PC-9 (cell line): ENCODE results near the gene PLEKHH1. TPM values are rescaled to one million over a fixed set of nuclear protein-coding genes. Genes with fewer than 3 reads are reported as not detected.
"Not testable (repeated sequence)": the region's sequence is repeated elsewhere in the genome, so short reads cannot be mapped to it uniquely, and the experiment has no call there.

Source experiments
- BruUV-seq: library from RNA; stranded (reverse); fragments of 400-500 nt; replicated peaks from 2 replicates; lab custom pipeline; 2021; lab: Mats Ljungman, UMichigan
- CTCF ChIA-PET: fragments of 300-600 bp; sonication (Branson Sonifier 250); formaldehyde crosslinking; loops from one replicate; lab custom pipeline; 2022; ENCODE audit warnings: antibody characterized with exemption; lab: Charles Lee
- POLR2A ChIA-PET: fragments of 300-600 bp; sonication (Branson Sonifier 250); formaldehyde crosslinking; loops from one replicate; lab custom pipeline; 2022; ENCODE audit warnings: antibody characterized with exemption; ENCODE audit not compliant: unreplicated experiment; lab: Charles Lee
- DNase-seq, 2 experiments: peaks; one replicate each; pipeline versions ENCODE4 v3.0.0 to v3.0.0-alpha.2; 2015 to 2022; ENCODE audit warnings: mixed read lengths in 1 of 2
- H2AFZ ChIP-seq: fragments of 200-600 bp; sonication (generic); 2 replicates; pipeline ENCODE4 v1.8.1; 2017; ENCODE audit warnings: antibody characterized with exemption
- H3F3A ChIP-seq: fragments of 200-600 bp; sonication (generic); 2 replicates; pipeline ENCODE4 v1.8.1; 2017; ENCODE audit warnings: antibody characterized with exemption, mild to moderate bottlenecking, low read depth; ENCODE audit not compliant: insufficient read depth
- H3K27ac ChIP-seq: fragments of 200-600 bp; sonication (generic); 2 replicates; pipeline ENCODE4 v1.6.1; 2016; ENCODE audit warnings: mixed run types
- H3K27me3 ChIP-seq: fragments of 200-600 bp; sonication (generic); 2 replicates; pipeline ENCODE4 v1.6.1; 2016; ENCODE audit warnings: low read depth, mixed run types; ENCODE audit not compliant: insufficient read depth
- H3K36me3 ChIP-seq: fragments of 200-600 bp; sonication (generic); 2 replicates; pipeline ENCODE4 v1.6.1; 2016; ENCODE audit warnings: low read depth, mixed run types
- H3K4me1 ChIP-seq: fragments of 200-600 bp; sonication (generic); replicated peaks from 2 replicates; pipeline ENCODE4 v1.6.1; 2016; ENCODE audit warnings: mixed run types; ENCODE audit not compliant: insufficient read depth
- H3K4me2 ChIP-seq: fragments of 200-600 bp; sonication (generic); 2 replicates; pipeline ENCODE4 v1.6.1; 2017; ENCODE audit warnings: mixed run types
- H3K4me3 ChIP-seq: fragments of 200-600 bp; sonication (generic); 2 replicates; pipeline ENCODE4 v1.6.1; 2016; ENCODE audit warnings: mixed run types
- H3K79me2 ChIP-seq: fragments of 200-600 bp; sonication (generic); 2 replicates; pipeline ENCODE4 v1.6.1; 2017; ENCODE audit warnings: low read depth, mixed run types
- H3K9me2 ChIP-seq: fragments of 200-600 bp; sonication (generic); 2 replicates; pipeline ENCODE4 v1.8.1; 2017; ENCODE audit warnings: mild to moderate bottlenecking; ENCODE audit not compliant: insufficient read depth
- H3K9me3 ChIP-seq: fragments of 200-600 bp; sonication (generic); 2 replicates; pipeline ENCODE4 v1.8.1; 2016; ENCODE audit warnings: low read depth; ENCODE audit not compliant: insufficient read depth
- H4K20me1 ChIP-seq: fragments of 200-600 bp; sonication (generic); 2 replicates; pipeline ENCODE4 v1.8.1; 2017; ENCODE audit not compliant: insufficient read depth
- EZH2 ChIP-seq: fragments of 200-600 bp; sonication (generic); IDR thresholded peaks from 2 replicates; pipeline ENCODE4 v1.8.0; 2017; ENCODE audit warnings: antibody characterized with exemption, low read depth
- intact Hi-C: fragments of 100-400 bp; cut with micrococcal nuclease; formaldehyde crosslinking; loops from one replicate; pipeline ENCODE4 v1.10.0; 2022; ENCODE audit not compliant: unreplicated experiment
- total RNA-seq: library from RNA; stranded (reverse); gene quantifications from 2 replicates; pipeline ENCODE4 v1.2.3, GENCODE V29; 2021
- TF ChIP-seq, protein P1 (sequence below): fragments of 200-600 bp; sonication (generic); conservative IDR thresholded peaks from 2 replicates; pipeline ENCODE4 v1.6.1; 2017; ENCODE audit warnings: mixed run types, antibody characterized with exemption, mild to moderate bottlenecking, moderate library complexity

The PLEKHH1 gene
- total RNA-seq, 1 experiment from 2014 or later: 13.6 TPM

DNA sequence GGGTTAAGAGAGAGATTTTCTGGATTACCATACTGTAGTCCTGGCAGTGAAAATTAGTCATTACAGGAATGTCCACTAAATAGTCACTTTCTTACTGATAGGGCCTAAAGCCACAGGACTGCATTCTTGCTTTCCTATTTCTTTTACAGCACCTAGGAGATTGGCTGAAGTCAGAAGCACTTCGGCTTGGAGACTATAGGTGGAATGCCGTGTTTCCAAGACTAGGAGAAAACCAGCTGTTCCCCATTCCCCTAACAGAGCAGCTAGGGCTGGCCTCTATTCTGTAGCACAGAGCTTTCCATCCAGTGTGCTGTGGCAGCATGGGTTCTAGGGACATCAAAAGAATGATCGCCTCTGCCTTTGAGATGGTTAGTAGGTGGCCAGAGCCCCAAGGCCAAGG, 51.9 kb downstream of the PLEKHH1 start:
- no peaks in the 10 kb centered on the region; the same call in 1 of the 2 replicates for H3K36me3 ChIP-seq
- no peaks in the 10 kb centered on the region; the same call in 1 of the 2 replicates for H3F3A ChIP-seq
- CTCF ChIA-PET: interaction anchor here (1.1 to 2.2 kb wide), 3 partner anchors 82 to 122 kb away, joined by 3 to 21 read pairs (median 9); no protein-coding TSS in a partner anchor
- no peaks in the 10 kb centered on the region for H3K27me3 ChIP-seq
- no peak for TF ChIP-seq EZH2
- TF ChIP-seq, protein P1, sequence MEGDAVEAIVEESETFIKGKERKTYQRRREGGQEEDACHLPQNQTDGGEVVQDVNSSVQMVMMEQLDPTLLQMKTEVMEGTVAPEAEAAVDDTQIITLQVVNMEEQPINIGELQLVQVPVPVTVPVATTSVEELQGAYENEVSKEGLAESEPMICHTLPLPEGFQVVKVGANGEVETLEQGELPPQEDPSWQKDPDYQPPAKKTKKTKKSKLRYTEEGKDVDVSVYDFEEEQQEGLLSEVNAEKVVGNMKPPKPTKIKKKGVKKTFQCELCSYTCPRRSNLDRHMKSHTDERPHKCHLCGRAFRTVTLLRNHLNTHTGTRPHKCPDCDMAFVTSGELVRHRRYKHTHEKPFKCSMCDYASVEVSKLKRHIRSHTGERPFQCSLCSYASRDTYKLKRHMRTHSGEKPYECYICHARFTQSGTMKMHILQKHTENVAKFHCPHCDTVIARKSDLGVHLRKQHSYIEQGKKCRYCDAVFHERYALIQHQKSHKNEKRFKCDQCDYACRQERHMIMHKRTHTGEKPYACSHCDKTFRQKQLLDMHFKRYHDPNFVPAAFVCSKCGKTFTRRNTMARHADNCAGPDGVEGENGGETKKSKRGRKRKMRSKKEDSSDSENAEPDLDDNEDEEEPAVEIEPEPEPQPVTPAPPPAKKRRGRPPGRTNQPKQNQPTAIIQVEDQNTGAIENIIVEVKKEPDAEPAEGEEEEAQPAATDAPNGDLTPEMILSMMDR: no peak
- no peak overlapping the region for H2AFZ ChIP-seq
- POLR2A ChIA-PET: no interaction called here
- H3K4me3 ChIP-seq: no peak overlapping the region
- no peaks in the 10 kb centered on the region for H4K20me1 ChIP-seq
- no TSS peak for BruUV-seq
- no peaks in the 10 kb centered on the region for H3K4me1 ChIP-seq
- H3K79me2 ChIP-seq: no peaks in the 10 kb centered on the region
- intact Hi-C loops: loop anchor here (1.0 kb wide), 2 partner anchors 82 to 119 kb away; no protein-coding TSS in a partner anchor
- H3K4me2 ChIP-seq: no peak overlapping the region
- H3K9me2 ChIP-seq: no peaks in the 10 kb centered on the region
- no peaks in the 10 kb centered on the region for H3K9me3 ChIP-seq
- no peak overlapping the region for H3K27ac ChIP-seq
- no peak for DNase-seq

DNA sequence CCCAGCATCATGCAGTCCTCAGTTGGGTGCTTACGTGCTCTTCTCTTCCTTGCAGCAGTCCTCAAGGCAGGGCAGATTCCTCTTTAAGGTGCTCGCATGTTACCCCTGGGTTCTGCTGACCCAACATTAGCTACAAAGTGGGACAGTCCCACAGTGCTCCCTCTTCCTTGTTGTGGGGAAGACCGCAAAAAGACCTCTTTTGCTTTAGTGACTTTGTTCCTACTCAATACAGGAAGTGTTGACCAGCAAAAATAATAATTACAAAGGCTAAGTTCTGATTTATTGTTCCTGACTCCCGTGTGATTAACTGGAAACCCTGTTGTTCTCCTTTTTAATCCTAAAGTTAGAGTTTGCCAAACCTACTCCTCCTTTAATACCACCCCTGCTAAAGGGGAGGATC, 53.3 kb downstream of the PLEKHH1 start:
- DNase-seq: no peak
- Histone ChIP-seq H3K9me2 (no peaks in the 10 kb centered on the region), H3F3A (no peaks in the 10 kb centered on the region; the same call in 1 of the 2 replicates), H3K79me2 (no peaks in the 10 kb centered on the region), H3K4me1 (no peaks in the 10 kb centered on the region), H3K36me3 (no peaks in the 10 kb centered on the region; the same call in 1 of the 2 replicates), H3K27me3 (no peaks in the 10 kb centered on the region), H3K4me3 (no peak overlapping the region), H3K27ac (no peak overlapping the region), H3K4me2 (no peak overlapping the region), H4K20me1 (no peaks in the 10 kb centered on the region), H2AFZ (no peak overlapping the region), H3K9me3 (no peaks in the 10 kb centered on the region)
- POLR2A ChIA-PET: no interaction called here
- CTCF ChIA-PET: no interaction called here
- BruUV-seq: no TSS peak
- intact Hi-C loops: no loop called here
- TF ChIP-seq EZH2: no peak
- TF ChIP-seq, protein P1: no peak

GRCh38 chr14:67589204-67589770, 56.2 kb downstream of the PLEKHH1 start:
- no peaks in the 10 kb centered on the region for H3K9me2 ChIP-seq

DNA sequence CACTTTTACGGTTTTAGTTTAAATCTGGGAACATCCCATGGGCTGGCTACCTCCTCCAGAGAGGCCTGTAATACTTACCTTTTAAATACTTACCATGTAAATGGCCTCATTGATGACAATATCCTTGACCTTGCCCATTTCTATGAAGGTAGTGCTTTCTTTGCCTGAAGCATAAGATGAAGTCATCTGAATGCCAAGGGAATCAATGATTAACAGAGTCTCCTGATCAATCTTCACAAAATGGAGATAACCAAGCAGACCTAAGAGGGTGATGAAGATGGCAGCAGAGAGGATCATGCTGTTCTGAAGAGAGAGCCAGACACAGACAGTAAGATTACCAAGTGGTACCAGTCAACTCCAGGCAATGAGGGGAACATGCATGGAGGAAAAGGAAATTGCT, 60.6 kb downstream of the PLEKHH1 start:
- intact Hi-C loops: not testable (repeated sequence)

More at GRCh38 chr14:67589204-67589770, 56.2 kb downstream of the PLEKHH1 start:
- no TSS peak for BruUV-seq
- Histone ChIP-seq H3K9me3 (no peaks in the 10 kb centered on the region), H3K36me3 (no peaks in the 10 kb centered on the region; the same call in 1 of the 2 replicates), H3K27me3 (no peaks in the 10 kb centered on the region), H3K4me2 (no peak overlapping the region), H3K27ac (no peak overlapping the region), H3K79me2 (no peaks in the 10 kb centered on the region), H3K4me1 (no peaks in the 10 kb centered on the region), H2AFZ (no peak overlapping the region), H4K20me1 (no peaks in the 10 kb centered on the region), H3F3A (no peaks in the 10 kb centered on the region; the same call in 1 of the 2 replicates), H3K4me3 (no peak overlapping the region)
- DNase-seq: no peak
- TF ChIP-seq, protein P1: no peak
- no peak for TF ChIP-seq EZH2
- ChIA-PET CTCF (interaction anchor here (0.8 kb wide), 1 partner anchor 115 kb away, joined by 4 read pairs; no protein-coding TSS in a partner anchor), POLR2A (no interaction called here)
- intact Hi-C loops: no loop called here

More for the DNA sequence above, 60.6 kb downstream of the PLEKHH1 start:
- CTCF ChIA-PET, H2AFZ ChIP-seq, H3K36me3 ChIP-seq, H3K9me3 ChIP-seq, H3K4me3 ChIP-seq, POLR2A ChIA-PET, DNase-seq, H3K79me2 ChIP-seq, BruUV-seq, H3K27ac ChIP-seq, H3K4me1 ChIP-seq, H3K9me2 ChIP-seq, H3F3A ChIP-seq, H3K27me3 ChIP-seq, H4K20me1 ChIP-seq, H3K4me2 ChIP-seq: not testable (repeated sequence)
